Non-pigmented ciliary epithelial cell (primary cell): ENCODE results near the gene PLCH2.

Experiments used
- DNase-seq: peaks from one replicate; pipeline ENCODE4 v3.0.0-alpha.2; 2010; ENCODE audit warnings: low read depth

The PLCH2 gene, protein sequence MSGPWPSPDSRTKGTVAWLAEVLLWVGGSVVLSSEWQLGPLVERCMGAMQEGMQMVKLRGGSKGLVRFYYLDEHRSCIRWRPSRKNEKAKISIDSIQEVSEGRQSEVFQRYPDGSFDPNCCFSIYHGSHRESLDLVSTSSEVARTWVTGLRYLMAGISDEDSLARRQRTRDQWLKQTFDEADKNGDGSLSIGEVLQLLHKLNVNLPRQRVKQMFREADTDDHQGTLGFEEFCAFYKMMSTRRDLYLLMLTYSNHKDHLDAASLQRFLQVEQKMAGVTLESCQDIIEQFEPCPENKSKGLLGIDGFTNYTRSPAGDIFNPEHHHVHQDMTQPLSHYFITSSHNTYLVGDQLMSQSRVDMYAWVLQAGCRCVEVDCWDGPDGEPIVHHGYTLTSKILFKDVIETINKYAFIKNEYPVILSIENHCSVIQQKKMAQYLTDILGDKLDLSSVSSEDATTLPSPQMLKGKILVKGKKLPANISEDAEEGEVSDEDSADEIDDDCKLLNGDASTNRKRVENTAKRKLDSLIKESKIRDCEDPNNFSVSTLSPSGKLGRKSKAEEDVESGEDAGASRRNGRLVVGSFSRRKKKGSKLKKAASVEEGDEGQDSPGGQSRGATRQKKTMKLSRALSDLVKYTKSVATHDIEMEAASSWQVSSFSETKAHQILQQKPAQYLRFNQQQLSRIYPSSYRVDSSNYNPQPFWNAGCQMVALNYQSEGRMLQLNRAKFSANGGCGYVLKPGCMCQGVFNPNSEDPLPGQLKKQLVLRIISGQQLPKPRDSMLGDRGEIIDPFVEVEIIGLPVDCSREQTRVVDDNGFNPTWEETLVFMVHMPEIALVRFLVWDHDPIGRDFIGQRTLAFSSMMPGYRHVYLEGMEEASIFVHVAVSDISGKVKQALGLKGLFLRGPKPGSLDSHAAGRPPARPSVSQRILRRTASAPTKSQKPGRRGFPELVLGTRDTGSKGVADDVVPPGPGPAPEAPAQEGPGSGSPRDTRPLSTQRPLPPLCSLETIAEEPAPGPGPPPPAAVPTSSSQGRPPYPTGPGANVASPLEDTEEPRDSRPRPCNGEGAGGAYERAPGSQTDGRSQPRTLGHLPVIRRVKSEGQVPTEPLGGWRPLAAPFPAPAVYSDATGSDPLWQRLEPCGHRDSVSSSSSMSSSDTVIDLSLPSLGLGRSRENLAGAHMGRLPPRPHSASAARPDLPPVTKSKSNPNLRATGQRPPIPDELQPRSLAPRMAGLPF (N-terminal part only)

DNA sequence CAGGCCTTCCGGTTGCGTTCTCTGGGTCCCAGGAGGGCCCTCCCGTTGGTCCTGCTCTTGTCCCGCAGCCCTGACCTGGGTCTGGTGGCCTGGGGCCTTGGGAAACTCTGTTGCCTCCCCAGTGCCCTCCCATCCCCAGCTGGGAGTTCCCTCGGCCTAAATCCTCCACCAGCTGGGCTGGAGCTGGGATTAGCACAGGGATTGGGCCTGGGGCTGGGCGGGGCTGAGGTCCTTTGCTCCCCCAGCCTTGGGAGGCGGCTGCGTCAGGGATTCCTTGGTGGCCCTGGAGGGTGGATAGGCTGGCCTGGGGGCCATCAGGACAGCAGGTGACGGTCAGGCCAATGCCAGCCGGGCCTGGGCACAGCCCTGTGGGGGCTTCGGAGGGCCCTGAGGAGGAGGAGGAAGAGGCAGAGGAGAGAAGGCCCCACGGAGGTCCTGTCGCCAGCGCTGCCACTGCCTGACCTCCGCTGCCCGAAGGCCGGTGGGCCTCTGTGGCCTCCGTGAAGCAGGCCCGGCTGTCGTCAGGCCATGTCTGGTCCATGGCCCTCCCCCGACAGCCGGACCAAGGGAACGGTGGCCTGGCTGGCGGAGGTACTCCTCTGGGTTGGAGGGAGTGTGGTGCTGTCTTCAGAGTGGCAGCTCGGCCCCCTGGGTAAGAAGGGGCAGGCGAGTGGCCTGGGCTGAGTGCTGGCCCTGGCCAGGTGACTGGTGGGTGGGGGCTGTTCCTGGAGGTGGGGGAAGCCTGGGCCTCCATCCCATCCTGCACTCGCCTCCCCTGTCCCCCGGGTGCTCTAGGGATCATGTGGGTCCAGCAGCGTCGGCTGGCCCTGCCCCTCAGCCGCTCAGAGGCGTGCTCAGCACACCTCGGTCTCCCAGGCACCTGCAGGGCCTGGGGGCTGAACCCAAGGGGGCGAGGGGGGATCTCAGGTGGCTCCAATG lies at the start of gene PLCH2:
PLCH2 (plus strand) TSS at position 229 of the 939 bp plus-strand sequence; CDS start at position 529, 300 bp downstream.
- DNase-seq: no peak

GRCh38 chr1:2426540-2426939 lies 49.5 kb upstream of the PLCH2 start:
- no peak for DNase-seq

DNA sequence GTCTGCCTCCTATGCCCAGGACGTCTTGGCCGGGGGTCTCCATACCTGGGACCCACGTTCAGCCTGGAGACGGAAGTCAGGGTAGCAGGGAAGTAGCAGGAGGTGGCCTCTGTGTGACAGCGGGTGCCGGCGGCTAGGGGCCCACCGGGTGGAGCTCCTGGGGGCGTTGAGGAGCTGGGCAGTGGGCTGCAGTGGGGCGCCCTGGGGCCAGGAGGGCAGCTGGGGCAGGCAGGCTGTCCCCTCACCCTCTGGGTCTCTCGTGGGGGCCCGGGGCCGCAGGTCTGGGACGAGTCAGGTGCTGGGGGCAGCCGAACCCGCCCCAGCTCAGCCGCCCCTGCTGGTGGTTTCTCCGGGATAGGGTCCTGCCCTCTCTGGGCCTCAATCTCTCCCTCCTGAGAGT lies 49.0 kb upstream of the PLCH2 start:
- no peak for DNase-seq

DNA sequence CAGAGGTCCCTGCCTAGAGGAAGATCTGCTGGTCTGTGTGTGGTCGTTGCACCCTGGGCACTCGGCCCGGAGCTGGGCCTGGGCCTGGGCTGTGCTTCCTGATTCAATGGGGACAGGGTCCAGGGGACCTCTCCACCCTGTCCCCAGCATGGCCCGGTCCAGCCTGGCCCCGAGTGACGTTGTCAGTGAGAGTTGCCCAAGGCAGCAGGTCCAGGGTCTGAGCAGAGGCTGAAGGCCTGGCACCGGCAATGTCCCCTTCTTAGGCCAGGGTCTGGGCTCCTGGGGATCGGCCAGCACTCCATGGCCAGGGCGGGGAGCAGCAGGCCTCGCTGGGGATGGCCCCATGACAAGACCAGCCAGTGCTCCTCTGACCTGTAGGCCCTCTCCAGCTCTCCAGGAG lies 48.1 kb upstream of the PLCH2 start:
- no peak for DNase-seq

DNA sequence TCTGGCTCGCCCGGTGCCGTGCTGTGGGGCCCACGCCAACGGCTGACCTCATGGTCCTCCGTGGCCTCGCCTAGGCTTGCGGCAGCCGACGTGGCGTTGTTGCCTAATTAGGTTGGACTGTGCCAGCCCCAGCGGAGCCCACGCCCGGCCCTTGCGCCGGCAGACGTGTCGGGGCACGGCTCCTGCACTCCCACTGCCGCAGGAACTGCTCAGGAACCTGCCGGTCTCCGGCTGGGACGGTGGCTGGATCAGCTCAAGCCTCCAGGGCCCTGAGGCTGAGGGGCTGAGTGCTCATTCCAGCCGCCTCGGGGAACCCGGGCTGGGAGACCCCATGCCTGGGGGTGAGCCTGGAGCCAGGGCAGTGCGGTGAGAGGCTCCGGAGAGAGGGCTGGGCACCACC lies 47.6 kb upstream of the PLCH2 start:
- DNase-seq: no peak

- DNase-seq: no peak
These were observed 46.1 kb upstream of the PLCH2 start for GRCh38 chr1:2429780-2430591.

DNA sequence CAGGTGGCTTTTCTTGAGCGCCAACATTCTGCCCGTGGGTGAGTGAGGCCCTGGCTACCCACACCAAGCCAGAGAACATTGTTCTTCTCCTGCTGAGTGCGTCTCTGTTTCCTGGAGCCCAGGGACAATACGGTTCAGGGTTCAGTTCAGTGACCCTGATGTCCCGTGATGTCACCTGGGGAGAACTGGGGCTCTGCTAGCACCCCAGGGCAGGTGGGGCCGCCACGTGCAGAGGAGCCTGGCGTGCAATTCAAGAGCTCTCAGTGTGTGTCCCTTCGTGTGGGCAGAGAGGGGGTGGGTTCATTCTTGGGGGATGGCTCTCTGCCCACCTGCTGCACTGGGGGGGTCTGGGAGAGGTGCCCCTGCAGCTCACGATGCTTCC lies 45.5 kb upstream of the PLCH2 start:
- DNase-seq: no peak

- no peak for DNase-seq
These were observed 45.0 kb upstream of the PLCH2 start for GRCh38 chr1:2431103-2431502.

- no peak for DNase-seq
These were observed 44.6 kb upstream of the PLCH2 start for GRCh38 chr1:2431518-2431917.

- no peak for DNase-seq
These were observed 43.6 kb upstream of the PLCH2 start for GRCh38 chr1:2432441-2432844.

GRCh38 chr1:2433196-2433595 lies 42.9 kb upstream of the PLCH2 start:
- no peak for DNase-seq

DNA sequence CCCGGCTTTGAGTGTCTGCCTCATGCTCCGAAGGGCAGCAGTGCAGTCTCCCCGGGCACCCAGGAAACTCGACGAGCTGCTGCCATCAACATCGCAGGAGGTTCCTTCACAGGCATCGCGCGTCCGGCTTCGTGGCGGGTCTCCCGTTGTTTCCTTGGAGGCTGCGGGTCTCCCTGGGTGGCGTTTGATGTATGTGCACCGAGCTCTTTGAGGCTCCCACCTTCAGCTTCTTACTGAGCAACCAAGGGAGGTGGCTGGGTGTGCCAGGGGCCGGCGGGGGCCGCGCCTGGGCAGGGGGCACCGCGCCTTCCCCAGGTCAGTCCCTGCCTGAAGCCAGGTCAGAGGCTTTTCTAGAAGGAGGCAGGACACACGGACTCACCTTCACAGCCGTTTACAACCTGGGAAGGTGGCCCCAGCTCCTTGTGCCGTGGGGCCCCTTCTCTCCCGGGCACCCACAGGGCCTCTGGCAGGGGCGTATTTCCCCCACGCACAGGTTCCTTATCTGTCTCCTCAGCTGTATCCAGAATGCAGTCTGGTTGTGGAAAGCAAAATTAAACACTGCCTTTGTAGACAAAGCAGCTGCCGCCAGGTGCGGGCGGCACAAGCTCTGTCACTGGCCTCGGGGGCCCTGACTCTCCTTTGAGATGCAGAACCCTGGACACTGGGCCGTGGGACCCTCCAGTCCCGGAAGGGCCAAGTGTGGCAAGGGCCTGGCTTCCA lies 42.0 kb upstream of the PLCH2 start:
- no peak for DNase-seq

DNA sequence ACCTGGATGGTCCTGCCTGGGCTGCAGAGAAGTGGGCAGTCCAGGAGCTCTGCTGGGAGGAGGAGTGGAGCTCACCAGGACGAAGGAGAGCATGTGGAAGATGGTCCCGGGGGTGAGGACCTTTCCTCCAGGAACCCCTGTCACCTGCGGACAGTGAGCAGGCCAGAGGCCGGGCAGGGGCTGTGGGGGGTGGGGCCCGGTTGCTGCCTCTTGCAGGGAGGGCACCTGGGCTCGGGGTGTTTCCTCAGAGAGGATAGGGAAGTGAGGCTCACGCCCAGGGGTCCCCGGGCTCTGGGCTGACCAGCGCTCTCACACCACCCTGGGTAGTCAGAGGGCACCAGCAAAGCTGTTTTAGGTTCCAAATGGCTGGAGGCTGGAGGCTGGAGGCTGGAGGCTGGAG lies 41.0 kb upstream of the PLCH2 start:
- no peak for DNase-seq

DNA sequence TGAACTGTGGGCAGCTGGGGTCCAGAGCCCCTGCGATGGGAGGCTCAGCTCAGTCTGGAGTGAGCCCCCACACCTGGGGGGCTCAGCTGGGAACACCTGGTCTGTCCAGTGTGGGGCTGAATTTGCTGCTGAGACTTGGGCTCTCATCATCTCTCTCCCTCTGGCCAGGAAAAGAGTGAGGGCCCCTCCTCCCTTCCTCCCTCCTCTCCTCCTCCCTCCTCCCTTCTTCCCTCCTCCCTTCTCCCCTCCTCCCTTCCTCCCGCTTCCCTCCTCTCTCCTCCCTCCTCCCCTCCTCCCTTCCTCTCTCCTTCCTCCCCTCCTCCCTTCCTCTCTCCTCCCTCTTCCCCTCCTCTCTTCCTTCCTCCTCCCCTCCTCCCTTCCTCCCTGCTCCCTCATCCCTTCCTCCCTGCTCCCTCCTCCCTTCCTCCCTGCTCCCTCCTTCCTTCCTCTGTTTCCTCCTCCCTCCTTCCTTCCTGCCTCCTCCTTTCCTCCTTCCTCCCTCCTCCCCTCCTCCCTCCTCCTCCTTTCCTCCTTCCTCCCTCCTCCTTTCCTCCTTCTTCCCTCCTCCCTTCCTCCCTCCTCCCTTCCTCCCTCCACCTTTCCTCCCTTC lies 40.2 kb upstream of the PLCH2 start:
- no peak for DNase-seq

- DNase-seq: no peak
These were observed 39.2 kb upstream of the PLCH2 start for GRCh38 chr1:2436876-2437275.

DNA sequence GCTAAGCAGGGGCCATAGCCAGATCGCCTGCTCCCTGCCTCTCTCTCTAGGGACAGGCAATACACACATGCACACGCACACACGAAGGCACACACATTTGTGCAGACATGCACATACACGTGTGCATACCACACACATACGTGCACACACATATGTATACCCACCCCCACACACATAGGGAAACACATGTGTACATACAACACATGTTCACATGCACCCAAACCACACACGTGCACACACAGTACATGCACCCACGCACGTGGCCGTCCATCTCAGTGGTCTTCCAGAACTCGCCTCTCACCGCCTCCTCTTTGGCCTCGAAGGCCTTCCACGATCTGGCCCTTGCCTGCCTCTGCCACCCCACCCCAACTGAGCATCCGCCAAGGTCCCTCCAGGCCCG lies 38.5 kb upstream of the PLCH2 start:
- DNase-seq: no peak

- no peak for DNase-seq
These were observed 38.1 kb upstream of the PLCH2 start for GRCh38 chr1:2438038-2438437.

DNA sequence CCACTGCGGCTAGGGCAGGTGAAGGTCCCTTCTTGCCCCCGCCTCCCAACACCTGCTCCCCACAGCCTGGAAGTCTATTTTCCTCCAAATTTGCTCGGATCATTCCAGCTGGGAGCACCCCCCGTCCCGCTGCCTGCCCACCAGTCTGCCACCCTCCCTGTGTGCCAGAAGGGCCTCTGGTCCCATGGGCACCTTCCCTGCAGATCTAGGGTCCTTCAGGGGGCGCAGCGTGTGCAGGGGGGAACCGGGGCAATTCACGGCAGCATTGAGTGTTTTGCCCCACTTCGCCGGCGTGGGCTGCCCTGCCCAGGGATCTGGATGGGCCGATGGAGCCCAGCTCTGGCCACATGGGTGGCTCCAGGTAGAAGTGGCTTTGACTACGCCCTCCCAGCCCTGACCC lies 37.4 kb upstream of the PLCH2 start:
- no peak for DNase-seq

DNA sequence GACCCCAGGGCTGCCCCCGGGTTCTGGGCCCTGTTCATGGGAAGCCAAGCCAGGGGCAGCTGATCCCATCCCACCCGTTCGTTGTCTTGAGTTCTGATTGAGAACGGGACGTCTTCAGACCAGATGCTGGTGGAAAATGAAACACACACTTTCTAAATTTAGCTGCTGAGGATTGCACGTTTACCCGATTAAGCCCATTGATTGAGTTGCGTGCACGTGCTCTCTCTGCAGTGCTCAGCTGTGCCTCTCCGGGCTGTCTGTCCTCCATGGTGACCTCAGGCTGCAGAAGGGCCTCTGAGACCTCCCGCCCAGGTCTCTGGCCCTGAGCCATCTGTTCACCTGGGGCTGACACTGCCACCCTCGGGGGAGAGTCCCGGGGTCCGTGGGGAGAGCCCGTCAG lies 36.7 kb upstream of the PLCH2 start:
- no peak for DNase-seq
